AG04449 (cell line): ENCODE measurements around the gene USP9X.

ENCODE experiments used
- CTCF ChIA-PET: fragments of 350-600 bp; formaldehyde crosslinking; extraction: SDS; loops from one replicate; lab custom pipeline; 2021; ENCODE audit warnings: antibody characterized with exemption; lab: Yijun Ruan, JAX
- POLR2A ChIA-PET: fragments of 400-600, 350-600 bp; formaldehyde crosslinking; extraction: SDS; loops from one replicate; lab custom pipeline; 2020; ENCODE audit warnings: antibody characterized with exemption, inconsistent platforms; lab: Yijun Ruan, JAX
- DNase-seq: peaks from one replicate; pipeline ENCODE4 v3.0.0-alpha.2; 2010; ENCODE audit warnings: low read depth, low spot score
- H3K4me3 ChIP-seq: 2 replicates; pipeline ENCODE4 v1.5.1; 2011; ENCODE audit warnings: low read depth, mild to moderate bottlenecking, control low read depth, low read length
- TF ChIP-seq, protein P1 (sequence below): IDR thresholded peaks from one replicate; pipeline ENCODE4 v1.5.1; 2011; ENCODE audit warnings: mild to moderate bottlenecking, moderate library complexity, low read length, control low read depth, inconsistent platforms; ENCODE audit not compliant: insufficient read depth; ENCODE audit errors: missing control alignments

USP9X gene

DNA sequence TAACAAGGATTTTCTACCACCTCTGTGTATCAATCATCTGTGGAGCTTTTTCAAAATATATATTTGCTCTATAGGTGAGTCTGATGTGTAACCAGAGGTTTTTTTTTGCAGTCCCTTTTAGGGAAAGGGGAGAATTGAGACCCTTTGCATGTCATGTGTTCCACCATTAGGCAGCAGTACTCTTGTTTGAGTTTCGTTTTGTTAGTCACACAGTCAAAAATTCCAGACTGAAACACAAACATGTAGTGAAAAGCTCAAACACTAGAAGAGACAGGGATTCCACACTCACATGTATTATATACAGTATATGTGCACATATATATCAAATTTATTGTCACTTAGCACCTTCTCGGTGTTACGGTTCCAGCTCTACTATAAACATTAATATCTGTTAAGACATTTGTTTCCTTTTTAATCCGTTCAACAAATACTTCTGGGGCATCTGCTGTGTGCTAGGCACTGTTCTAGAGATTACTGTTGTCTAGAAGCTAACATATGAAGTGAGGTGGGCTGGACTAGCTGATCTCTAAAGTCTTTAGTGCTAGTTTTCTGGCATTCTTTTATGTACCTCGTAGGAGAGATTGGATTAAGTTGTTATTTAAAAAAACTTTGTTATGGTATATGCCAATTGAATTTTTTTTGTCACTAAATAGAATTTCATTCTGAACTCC, 5.5 kb downstream of the USP9X start:
- no peak overlapping the region for H3K4me3 ChIP-seq
- TF ChIP-seq, protein P1, sequence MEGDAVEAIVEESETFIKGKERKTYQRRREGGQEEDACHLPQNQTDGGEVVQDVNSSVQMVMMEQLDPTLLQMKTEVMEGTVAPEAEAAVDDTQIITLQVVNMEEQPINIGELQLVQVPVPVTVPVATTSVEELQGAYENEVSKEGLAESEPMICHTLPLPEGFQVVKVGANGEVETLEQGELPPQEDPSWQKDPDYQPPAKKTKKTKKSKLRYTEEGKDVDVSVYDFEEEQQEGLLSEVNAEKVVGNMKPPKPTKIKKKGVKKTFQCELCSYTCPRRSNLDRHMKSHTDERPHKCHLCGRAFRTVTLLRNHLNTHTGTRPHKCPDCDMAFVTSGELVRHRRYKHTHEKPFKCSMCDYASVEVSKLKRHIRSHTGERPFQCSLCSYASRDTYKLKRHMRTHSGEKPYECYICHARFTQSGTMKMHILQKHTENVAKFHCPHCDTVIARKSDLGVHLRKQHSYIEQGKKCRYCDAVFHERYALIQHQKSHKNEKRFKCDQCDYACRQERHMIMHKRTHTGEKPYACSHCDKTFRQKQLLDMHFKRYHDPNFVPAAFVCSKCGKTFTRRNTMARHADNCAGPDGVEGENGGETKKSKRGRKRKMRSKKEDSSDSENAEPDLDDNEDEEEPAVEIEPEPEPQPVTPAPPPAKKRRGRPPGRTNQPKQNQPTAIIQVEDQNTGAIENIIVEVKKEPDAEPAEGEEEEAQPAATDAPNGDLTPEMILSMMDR, result no peak
- no peak for DNase-seq
- ChIA-PET POLR2A (no interaction called here), CTCF (interaction anchor here (1.0 kb wide), 1 partner anchor 213 kb away, joined by 3 read pairs; no protein-coding TSS in a partner anchor)

DNA sequence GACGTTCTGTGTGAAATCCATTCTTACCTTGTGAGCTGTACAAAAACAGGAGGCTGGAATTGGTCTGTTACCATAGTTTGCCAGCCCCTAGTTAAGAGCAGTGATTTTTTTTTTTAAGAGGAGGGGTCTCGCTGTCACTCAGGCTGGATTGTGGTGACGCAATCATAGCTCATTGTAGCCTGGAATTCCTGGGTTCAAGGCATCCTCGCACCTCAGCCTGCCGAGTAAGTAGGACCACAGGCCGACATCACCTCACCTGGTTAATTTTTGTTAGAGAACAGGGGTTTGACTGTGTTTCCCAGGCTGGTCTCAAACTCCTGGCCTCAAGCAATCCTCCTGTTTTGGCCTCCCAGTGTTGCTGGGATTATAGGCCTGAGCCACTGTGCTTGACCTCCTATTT, 7.5 kb downstream of the USP9X start:
- no peak for DNase-seq
- ChIA-PET CTCF (interaction anchor here (1.2 kb wide), 1 partner anchor 8 kb away, joined by 4 read pairs; no protein-coding TSS in a partner anchor), POLR2A (no interaction called here)
- H3K4me3 ChIP-seq, result no peak overlapping the region
- TF ChIP-seq, protein P1, result no peak

DNA sequence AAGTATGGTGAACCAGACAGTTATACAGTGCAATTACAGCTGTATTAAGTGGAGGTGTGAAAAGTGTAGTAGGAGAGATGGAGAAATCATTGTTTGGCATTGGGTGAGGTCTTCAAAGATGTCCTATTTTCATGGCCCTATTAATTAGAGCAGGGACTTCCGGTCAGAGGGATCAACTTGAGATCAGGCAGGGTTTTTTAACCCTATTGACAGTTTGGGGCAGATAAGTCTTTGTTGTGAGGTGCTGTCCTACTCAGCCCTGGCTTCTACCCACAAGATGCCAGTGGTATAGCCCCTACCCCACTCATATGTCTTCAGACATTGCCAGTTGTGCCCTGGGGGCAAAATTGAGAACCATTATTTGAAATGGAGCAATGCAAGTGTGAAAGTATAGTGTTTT, 9.9 kb downstream of the USP9X start:
- TF ChIP-seq, protein P1, result no peak
- ChIA-PET POLR2A (no interaction called here), CTCF (interaction anchor here (1.0 kb wide), 1 partner anchor 24 kb away, joined by 3 read pairs; no protein-coding TSS in a partner anchor)
- DNase-seq, result no peak
- H3K4me3 ChIP-seq, result no peak overlapping the region

DNA sequence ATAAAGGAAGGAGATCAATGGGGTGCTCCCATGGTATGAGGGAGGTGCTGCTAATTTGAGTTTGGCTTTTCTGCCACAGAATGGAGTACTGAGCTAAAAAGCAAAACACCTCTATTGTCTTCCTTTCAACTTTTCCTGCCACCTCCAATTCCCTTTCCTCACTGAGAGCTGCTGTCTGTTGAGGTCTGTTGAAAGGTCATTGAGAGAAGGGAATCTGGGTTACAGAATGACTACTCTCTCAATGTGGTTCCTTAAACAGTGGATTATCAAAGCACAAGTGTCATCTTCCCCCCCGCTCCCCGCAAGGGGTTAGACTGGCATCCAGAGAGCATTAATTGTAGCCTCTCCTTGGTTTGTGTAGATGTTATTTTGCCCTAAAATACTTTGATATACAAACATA, 10.7 kb downstream of the USP9X start:
- TF ChIP-seq, protein P1, result no peak
- H3K4me3 ChIP-seq, result no peak overlapping the region
- CTCF ChIA-PET, result interaction anchor here (1.0 to 1.3 kb wide), 2 partner anchors 9 to 24 kb away, joined by 3 read pairs; no protein-coding TSS in a partner anchor
- no peak for DNase-seq
- POLR2A ChIA-PET, result no interaction called here

DNA sequence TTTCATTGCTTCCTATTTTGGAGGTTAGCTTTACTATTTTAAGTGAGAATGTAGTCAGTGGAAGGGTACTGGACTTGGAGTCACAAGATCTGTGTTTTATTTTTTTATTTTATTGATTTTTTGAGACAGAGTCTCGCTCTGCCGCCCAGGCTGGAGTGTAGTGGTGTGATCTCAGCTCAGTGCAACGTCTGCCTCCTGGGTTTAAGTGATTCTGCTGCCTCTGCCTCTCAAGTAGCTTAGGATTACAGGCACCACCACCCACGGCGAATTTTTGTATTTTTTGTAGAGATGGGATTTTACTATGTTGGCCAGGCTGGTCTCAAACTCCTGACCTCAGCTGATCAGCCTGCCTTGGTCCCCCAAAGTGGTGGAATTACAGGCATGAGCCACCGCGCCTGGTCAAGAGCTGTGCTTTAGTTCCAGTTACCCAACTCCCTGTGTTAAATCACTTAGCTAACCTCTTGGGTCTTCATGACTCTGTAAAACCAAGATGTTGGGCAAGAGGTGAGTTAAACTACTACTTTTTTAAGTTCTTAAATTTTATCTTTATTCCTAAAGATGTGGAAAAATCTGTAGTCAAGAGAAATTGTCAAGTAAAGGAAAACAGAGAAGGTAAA, 11.2 kb downstream of the USP9X start:
- DNase-seq, result no peak
- POLR2A ChIA-PET, result no interaction called here
- CTCF ChIA-PET, result interaction anchor here (1.0 to 1.3 kb wide), 2 partner anchors 10 to 23 kb away, joined by 3 read pairs; no protein-coding TSS in a partner anchor
- H3K4me3 ChIP-seq, result no peak overlapping the region
- TF ChIP-seq, protein P1, result no peak

DNA sequence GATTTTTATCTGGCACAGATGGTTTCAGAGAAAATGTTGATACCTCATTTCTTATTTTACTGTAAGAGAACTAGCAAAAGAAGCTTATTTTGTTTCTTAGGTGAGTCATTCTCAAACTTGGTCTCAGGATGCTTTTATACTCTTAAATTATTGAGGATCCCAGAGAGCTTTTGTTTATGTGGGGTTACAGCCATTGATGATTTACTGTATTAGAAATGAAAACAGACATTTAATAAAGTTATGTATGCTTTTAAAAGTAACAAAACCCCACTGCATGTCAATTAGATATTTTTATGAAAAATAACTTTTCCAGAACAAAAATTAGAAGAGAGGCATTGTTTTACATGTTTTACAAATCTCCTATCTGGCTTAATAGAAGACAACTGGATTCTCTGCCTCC, 12.1 kb downstream of the USP9X start:
- ChIA-PET CTCF (no interaction called here), POLR2A (no interaction called here)
- H3K4me3 ChIP-seq, result no peak overlapping the region
- TF ChIP-seq, protein P1, result no peak
- DNase-seq, result no peak
